Stimulated activated CD4-positive, alpha-beta T cell treated with anti-CD3 and anti-CD28 coated beads, Interleukin-1b, Interleukin-23, amount 100 ng/mL, for 1 hour (primary cell): ENCODE measurements around the gene ENO2.

Experiments used
- DNase-seq, 2 donors: peaks; one replicate each; pipeline ENCODE4 v3.0.0-alpha.2; 2020; ENCODE audit warnings: low read depth in 2 of 2

ENO2 gene

GRCh38 chr12:6948873-6949594 lies 34.7 kb downstream of the ENO2 start:
- DNase-seq, result no peak

DNA sequence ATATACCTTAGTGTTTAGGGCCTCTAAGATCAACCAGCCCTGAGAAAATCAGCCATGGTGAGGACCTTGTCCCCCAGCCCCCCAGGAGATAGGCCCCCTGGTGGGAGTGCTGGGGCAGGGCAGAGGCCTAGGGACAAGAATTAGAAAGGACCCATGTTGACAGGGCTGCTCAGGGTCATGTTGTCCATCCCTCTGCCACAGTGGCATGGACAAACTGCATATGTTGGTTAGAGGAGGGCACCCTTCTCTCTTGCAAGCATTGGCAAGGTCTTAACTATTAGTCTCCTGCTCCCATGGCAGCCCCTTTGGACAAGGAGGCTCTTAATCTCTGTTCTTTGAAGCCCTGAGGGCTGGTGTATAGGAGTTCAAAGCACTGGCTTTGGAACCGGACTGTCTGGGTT lies 36.0 kb downstream of the ENO2 start:
- DNase-seq, result no peak

GRCh38 chr12:6950811-6951540 lies 36.6 kb downstream of the ENO2 start, which contains the start of gene PTPN6:
Gene PTPN6 (plus strand): TSS chr12:6951356. CDS start chr12:6951513, 157 bp downstream.
- no peak for DNase-seq

DNA sequence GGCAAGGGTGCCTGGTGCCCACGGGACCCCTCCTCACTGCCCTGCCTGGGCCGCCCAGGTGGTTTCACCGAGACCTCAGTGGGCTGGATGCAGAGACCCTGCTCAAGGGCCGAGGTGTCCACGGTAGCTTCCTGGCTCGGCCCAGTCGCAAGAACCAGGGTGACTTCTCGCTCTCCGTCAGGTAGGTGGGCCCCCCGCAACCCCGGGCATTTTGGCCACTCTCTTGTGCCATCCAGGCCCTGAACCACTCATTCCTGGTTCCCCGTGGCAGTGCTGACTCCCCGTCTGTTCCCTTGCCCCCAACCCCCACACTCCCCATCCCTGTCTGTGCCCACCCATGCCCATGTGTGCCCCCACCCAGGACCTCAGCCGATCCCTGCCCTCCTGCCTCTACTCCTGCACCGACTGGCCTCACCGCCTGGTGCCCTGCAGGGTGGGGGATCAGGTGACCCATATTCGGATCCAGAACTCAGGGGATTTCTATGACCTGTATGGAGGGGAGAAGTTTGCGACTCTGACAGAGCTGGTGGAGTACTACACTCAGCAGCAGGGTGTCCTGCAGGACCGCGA lies 37.3 kb downstream of the ENO2 start:
- DNase-seq, result no peak

DNA sequence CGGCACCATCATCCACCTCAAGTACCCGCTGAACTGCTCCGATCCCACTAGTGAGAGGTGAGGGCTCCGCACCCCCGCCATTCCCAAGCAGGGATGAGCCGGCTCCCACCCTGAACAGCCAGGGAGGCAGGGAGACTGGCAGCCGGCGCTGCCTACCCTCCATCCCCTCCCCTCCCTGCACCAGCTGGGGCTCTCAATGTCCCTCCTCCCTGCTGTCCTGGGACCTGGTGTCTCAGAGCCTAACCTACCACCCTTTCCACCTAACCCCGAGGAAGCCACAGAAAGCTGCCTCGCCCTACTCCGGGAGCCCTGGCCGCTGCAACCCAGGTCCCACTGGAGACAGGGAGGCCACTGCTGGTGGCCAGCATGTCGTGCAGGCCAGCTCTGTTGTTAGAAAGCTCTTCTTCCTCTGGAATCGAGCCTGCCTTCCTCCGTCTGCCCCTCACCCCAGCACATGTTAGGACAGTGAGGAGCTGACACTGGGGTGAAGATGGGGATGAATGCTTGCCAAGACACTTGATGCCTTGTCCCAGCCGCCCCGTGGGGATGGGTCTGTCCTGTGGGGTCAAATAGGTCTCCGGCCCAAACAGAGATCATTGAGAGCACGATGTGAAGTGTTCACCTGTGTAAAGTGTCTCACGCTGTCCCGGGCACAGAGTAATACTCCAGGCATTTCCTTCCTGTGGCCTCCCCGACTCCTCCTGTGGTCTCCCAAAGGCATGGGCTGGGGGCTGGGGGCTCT lies 37.9 kb downstream of the ENO2 start:
- DNase-seq, result no peak

GRCh38 chr12:6952863-6953441 lies 38.6 kb downstream of the ENO2 start:
- no peak for DNase-seq

DNA sequence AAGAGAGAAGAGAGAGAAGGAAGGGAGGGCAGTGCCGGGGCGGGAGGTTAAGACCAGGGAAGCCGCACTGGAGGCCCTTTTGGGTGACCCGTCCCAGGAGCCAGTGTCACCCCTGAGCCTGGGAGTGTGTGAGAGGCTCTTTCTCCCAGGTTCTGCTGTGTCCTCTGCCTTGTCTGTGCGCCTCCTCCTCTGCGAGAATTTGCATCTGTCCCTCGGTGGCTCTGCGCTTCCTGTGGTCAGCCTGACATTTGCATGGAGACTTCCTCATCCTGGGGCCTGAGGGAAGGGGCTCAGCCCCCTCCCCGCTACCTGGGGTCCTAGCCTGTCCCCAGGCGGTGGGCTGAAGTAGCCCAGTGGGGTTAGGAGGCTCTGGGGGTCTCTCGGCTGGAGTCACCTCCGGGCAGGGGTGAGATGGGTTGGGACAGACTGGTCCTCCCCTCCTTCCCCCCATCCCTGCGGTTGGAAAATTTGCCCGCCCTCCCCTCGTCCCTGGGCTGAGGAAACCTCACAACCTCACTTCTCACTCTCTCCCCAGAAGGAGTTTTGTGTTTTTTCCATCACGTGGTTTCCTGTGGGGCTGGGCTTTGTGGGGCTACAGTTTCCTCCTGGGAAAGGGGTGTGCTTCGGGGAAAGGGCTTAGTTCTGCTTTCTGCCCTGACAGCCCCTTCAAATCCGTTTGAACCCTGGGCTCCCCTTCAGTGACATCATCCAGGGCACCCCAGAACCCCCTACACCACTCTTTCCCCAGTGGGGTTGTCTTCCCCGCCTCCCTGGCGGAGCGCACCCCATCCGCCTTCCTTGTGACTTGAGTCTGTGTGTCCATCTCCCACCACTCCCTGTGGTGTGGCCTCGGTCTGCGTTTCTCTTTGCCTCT lies 39.3 kb downstream of the ENO2 start:
- peak in 1 of 2 donors; percentile 70 for DNase-seq

DNA sequence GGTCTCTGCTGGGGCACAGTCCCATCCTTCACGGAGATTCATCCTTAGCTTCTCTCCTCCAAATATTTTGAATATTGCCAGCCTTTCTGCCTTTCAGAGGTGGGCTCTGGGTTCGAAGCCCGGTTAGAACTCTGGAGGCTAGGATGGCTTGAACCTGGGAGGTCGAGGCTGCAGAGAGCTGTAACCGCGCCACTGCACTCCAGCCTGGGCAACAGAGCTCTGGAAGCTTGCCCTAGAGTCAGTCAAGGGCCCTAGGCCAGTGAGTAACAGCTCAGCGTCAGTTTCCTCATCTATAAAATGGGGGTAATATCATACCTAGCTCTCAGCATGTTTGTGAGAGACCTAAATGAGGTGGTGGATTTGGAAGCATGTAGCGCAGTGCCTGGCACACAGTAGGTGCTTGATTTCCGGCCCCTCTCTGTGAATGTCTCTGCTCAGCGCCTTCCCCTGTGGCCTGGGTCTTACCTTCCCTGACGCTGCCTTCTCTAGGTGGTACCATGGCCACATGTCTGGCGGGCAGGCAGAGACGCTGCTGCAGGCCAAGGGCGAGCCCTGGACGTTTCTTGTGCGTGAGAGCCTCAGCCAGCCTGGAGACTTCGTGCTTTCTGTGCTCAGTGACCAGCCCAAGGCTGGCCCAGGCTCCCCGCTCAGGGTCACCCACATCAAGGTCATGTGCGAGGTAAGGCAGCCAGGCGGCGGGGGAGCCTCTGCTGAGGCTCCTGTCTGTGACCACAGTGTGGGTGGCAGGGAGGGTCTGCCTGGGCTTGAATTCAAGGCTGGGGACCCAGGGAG lies 40.1 kb downstream of the ENO2 start:
- no peak for DNase-seq

- DNase-seq, result no peak
Observed at GRCh38 chr12:6955108-6956020, 41.0 kb downstream of the ENO2 start.

DNA sequence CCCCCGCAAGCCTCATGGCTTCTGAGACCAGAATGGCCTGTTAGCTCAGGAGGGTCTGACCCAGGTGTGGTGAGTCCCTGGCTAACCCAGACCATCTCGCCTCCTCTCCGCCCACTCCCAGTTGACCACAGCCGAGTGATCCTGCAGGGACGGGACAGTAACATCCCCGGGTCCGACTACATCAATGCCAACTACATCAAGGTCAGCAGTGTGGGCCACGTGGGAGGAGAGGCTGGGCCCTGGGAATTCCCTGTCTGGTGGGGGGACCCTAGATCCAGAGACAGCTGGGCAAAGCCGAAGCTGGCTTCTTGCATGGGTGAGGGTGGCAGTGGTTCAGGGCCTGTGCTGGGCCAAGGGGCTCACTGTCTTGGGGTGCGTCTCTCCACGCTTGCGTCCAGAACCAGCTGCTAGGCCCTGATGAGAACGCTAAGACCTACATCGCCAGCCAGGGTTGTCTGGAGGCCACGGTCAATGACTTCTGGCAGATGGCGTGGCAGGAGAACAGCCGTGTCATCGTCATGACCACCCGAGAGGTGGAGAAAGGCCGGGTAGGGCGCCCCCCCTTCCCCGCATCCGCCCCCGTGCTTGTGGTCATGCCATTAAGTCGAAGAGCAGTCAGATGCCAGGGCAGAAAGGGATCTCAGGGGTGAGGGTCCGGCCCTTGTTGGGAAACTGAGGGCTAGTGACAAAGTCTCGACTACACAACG lies 41.8 kb downstream of the ENO2 start:
- DNase-seq, result no peak

- DNase-seq, result no peak
Observed at GRCh38 chr12:6957151-6957701, 42.8 kb downstream of the ENO2 start.

DNA sequence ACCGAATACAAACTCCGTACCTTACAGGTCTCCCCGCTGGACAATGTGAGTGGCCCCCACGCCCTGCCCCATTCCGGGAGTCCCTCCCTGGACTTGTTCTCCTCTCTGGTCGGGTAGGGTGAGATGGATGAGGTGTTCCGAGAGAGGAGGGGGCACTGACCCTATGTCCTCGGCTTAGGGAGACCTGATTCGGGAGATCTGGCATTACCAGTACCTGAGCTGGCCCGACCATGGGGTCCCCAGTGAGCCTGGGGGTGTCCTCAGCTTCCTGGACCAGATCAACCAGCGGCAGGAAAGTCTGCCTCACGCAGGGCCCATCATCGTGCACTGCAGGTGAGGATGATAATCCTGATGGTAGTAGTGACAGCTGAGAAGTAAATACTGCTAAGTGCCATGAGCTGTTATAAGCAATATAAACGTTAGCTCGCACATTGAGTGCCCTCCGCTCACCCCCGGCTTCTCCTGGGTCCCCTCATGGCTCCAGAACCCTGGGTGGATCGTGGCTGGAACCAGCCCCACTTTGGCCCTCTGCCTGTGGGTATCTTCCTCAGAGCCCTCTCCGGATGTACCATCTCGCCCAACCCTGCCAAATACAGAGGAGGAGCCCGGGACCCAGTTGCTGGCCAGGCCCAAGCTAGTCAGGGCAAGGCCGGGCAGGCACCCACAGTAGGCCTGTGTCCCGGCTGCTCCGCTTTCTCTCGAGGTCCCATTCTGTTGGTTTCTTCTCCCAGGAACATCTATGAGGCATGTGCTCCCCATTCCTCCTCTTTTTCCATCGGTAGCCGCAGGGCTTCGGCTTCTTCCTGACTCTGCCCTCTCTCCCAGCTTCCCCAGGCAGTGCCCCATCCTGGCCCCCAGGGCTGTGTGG lies 43.6 kb downstream of the ENO2 start:
- no peak for DNase-seq

DNA sequence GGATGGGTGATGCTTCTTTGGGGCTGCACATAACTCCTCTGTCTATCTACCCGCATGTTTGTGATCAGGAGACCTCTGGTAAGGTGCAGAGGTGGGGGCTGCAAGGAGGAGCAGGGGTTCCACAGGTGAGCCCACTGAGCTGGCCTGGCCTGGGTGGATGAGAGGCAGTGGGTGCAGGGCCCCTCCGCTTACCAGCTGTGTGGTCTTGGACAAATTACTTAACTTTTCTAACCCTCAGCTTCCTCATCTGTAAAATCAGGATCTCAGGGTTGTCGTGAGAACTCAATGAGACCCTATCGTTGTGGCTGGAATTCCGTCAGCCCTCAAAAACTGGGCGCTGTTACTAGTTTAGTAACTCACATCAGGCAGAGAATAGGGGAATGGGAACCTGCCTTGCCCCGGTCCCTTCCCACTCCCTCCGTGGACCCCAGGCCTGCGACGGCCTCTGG lies 44.3 kb downstream of the ENO2 start:
- DNase-seq, result no peak

DNA sequence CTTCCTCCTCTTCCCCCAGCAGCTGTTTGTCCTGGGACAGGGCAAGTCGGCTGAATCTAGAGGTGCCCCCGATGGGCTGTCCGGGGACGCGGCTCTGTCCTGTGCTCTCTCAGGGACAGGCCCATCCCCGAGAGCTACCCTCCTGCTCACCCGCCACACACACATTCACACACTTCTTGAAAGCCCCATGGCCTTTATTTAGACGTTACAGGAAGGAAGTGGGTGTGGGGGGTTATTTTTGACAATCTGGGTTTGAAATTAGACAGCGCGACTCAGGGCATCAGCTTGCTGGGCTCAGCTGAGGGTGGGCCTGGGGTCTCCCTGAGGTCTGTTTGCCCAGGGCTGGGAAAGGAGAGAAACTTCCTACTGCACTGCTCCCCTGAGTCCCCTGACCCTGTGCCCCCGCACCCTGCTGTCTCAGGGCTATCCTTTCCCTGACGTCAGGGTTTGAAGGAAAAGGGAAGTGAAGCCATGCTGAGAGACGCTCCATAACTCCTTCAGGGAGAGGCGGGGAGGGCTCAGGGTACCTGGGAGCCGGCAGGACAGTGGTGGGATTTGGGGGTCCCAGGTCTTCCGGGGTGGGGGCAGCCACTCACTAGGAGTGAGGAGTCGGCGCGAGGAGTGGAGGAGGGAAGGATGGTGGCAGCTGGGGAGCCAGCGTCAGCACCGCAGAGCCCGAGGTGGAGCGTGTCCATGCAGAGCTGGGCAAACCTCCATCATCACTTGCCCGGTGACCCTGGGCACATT lies 44.9 kb downstream of the ENO2 start:
- no peak for DNase-seq

DNA sequence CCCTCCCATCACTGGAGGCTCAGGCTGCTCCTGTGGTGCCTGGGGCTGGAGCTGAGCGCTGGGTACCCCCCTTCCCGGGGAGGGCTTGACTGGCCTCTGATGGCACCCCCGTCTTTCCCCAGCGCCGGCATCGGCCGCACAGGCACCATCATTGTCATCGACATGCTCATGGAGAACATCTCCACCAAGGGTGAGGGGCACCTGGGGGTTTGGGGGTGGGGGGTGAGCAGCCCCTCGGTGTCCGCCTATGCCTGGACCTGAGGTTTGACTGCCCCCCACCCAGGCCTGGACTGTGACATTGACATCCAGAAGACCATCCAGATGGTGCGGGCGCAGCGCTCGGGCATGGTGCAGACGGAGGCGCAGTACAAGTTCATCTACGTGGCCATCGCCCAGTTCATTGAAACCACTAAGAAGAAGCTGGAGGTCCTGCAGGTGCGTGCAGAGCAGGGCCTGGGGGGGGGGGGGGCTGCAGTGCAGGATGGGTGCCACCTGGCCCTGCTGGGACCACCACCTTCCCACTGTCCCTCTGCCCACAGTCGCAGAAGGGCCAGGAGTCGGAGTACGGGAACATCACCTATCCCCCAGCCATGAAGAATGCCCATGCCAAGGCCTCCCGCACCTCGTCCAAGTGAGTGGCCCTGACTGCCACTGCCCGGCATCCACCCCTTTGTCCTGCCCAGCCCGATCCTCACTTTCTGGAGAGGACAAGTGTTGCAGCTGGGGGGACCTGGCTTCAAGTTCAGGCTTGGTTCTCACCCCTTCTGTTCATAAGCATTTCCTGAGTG lies 45.6 kb downstream of the ENO2 start:
- DNase-seq, result no peak
